Measurements from ENCODE around the gene MBOAT2. TPM values are rescaled to one million over a fixed set of nuclear protein-coding genes. Genes with fewer than 3 reads are reported as not detected.

The MBOAT2 gene
- polyA plus RNA-seq, 1 donor: 20.7 TPM

DNA sequence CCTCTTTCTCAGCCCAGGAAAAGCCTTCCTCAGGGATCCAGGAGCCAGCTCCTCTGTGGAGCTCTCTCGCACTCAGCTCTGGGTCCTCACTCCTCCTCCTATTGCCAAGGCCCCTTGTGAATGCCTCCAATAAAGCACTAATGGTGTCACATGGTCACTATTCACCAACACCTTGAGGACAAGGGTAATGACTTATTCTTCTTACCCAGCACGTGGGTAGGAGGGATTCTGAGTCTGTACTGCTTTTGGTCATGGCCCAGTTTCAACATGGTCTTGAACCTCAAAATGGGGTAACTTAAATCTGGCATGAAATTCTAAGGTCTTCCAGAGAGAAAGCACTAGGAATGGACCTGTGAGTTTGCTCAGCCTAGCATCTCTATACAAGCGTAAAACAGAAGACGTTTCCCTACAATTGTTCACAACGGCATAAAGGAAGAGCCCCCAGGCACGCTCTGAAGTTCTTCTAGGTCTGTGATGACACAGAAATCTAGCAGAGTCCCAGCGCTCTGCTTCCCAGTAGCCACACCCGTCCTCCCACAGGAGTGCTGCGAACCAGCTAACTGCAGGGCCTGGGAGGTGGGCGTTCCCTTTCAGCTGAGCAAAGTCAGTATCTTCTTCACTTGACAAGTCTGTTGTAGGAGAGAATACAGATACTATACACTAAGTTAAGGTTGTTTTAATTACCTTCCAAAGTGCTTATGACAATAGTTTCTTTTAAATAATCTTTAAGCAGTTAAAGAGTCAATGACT lies 151.5 kb downstream of the MBOAT2 start:
- no peaks in the 10 kb centered on the region for H3K36me3 ChIP-seq (ENCODE audit: control insufficient read depth, insufficient read depth, low read length)
- no peaks in the 10 kb centered on the region for H3K27me3 ChIP-seq (ENCODE audit: control insufficient read depth, insufficient read depth, low read length)
- WGBS (ENCODE audit: insufficient coverage, low lambda C conversion rate): no CpG with 5 or more reads among the region's 10 CpGs
- no peaks in the 10 kb centered on the region for H3K9me3 ChIP-seq (ENCODE audit: control insufficient read depth, low read depth, low read length)
- no peak overlapping the region for H3K4me3 ChIP-seq (ENCODE audit: low read length)
- DNase-seq: no peak
- no peak overlapping the region for H3K27ac ChIP-seq (ENCODE audit: low read length)
- no peaks in the 10 kb centered on the region for H3K4me1 ChIP-seq (ENCODE audit: control insufficient read depth, insufficient read depth, low read length)

DNA sequence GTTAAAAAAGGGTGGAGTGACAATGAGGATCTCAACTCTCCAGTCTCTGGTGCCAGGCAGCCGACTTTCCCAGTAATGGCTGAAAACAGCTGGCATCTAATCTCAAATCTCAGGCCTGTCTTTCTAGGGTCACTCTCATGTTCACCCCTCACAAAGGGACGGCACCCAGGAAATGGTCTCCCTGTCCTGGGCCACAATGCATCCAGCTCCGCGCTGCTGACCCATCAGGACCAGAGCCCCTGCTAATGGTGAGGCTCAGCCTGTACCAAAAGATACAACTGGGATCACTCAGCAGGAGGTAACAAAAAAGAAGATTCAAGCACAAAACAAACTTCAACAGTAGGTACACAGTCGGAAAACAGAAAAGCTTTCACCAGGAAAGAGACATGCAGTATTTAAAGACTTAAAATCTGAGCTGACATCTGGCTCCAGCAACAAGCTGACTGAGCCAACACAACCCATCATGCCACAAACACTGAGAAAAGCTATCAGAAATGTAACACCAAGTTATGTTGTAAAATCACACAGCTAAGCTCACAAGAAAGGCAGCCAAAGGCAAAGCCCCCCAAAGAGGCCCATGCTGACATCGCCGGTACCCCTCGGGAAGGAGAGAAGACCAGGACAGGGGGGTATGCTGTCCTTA lies 152.5 kb downstream of the MBOAT2 start:
- H3K4me3 ChIP-seq (ENCODE audit: low read length): no peak overlapping the region
- no peaks in the 10 kb centered on the region for H3K27me3 ChIP-seq (ENCODE audit: control insufficient read depth, insufficient read depth, low read length)
- H3K27ac ChIP-seq (ENCODE audit: low read length): no peak overlapping the region
- H3K4me1 ChIP-seq (ENCODE audit: control insufficient read depth, insufficient read depth, low read length): no peaks in the 10 kb centered on the region
- H3K9me3 ChIP-seq (ENCODE audit: control insufficient read depth, low read depth, low read length): no peaks in the 10 kb centered on the region
- WGBS (ENCODE audit: insufficient coverage, low lambda C conversion rate): no CpG with 5 or more reads among the region's 8 CpGs
- no peak for DNase-seq
- no peaks in the 10 kb centered on the region for H3K36me3 ChIP-seq (ENCODE audit: control insufficient read depth, insufficient read depth, low read length)

DNA sequence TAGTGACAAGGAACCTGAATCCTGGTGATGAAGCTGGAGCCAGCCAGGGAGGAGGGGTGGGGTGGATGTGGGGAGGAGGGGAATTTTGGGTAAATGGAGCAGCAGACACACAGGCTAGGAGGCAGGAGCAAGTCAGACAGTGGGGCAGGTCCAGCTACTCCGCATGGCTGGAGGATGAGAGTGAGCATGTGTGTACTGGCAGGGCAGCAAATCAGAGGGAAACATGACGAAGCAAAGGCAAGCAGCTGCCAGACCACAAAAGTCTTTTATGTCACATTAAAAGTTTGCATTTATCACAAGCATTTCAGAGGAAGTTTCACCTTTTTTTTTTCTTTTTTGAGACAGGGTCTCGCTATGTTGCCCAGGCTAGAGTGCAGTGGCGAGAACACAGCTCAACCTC lies 154.2 kb downstream of the MBOAT2 start:
- Histone ChIP-seq H3K4me3 (ENCODE audit: low read length) (no peak overlapping the region), H3K27me3 (ENCODE audit: control insufficient read depth, insufficient read depth, low read length) (no peaks in the 10 kb centered on the region), H3K4me1 (ENCODE audit: control insufficient read depth, insufficient read depth, low read length) (no peaks in the 10 kb centered on the region), H3K27ac (ENCODE audit: low read length) (no peak overlapping the region), H3K9me3 (ENCODE audit: control insufficient read depth, low read depth, low read length) (no peaks in the 10 kb centered on the region), H3K36me3 (ENCODE audit: control insufficient read depth, insufficient read depth, low read length) (no peaks in the 10 kb centered on the region)
- WGBS (ENCODE audit: insufficient coverage, low lambda C conversion rate): no CpG with 5 or more reads among the region's 4 CpGs
- no peak for DNase-seq

DNA sequence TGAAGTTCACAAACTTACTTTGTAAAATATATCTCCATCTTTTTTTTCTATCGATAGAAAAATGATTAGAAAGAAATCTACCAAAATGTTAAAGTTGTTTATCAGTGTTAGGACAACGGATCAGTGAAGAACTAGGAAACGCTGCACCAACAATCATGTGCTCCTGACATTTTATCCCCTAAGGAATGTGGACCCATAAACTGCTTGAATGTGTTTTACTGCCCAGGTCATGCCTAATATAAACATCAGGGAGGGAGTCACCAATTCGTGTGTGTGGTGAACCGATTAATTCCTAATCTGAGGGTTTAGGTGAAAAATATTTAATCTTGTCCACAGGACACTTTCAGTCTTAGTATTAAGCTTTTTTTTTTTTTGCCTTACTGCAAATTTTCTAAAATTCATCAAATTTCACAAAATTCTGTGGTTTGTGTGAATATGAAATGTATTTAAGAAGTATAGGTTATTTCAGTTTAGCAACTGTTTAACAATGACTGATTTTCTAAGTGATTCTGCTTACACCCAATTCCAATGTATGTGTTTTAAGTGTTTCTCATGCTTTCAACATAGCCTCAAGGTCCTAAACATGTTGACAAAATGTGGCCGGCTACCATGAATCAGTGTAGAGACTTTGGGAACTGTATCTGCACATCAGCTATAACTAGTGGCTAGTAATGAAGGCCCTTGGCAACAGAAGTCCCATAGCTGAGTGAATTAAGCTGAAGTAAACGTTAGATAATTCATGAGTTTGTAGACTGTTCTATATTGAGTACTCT lies 155.0 kb downstream of the MBOAT2 start:
- DNase-seq: no peak
- 54% methylated on average over 2 of the region's 7 CpGs for WGBS (ENCODE audit: insufficient coverage, low lambda C conversion rate)

DNA sequence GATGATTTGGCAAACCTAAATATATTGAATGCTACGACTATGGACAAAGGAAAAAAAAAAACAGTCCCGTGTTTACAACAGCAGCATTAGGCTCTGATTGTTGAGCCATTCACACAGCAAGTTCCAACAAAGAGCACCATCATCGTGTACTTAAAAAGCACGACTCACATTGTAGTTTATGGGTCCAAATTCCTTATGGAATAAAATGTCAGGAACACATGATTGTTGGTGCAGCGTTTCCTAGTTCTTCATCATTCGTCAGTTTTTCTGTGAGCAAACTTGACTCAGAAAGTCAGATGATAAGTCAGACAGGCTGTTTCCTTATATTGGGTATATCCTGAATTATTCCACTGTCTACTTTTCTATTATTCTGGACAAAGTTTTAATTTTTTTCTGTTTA lies 156.1 kb downstream of the MBOAT2 start:
- Histone ChIP-seq H3K4me3 (ENCODE audit: low read length) (no peak overlapping the region), H3K27me3 (ENCODE audit: control insufficient read depth, insufficient read depth, low read length) (no peaks in the 10 kb centered on the region), H3K27ac (ENCODE audit: low read length) (no peak overlapping the region), H3K36me3 (ENCODE audit: control insufficient read depth, insufficient read depth, low read length) (no peaks in the 10 kb centered on the region), H3K9me3 (ENCODE audit: control insufficient read depth, low read depth, low read length) (no peaks in the 10 kb centered on the region), H3K4me1 (ENCODE audit: control insufficient read depth, insufficient read depth, low read length) (no peaks in the 10 kb centered on the region)
- DNase-seq: peak in 1 of 2 donors; percentile 23
- 30% methylated on average over 2 of the region's 6 CpGs for WGBS (ENCODE audit: insufficient coverage, low lambda C conversion rate)

More for the DNA sequence above, 155.0 kb downstream of the MBOAT2 start:
- no peaks in the 10 kb centered on the region for H3K27me3 ChIP-seq (ENCODE audit: control insufficient read depth, insufficient read depth, low read length)
- no peaks in the 10 kb centered on the region for H3K36me3 ChIP-seq (ENCODE audit: control insufficient read depth, insufficient read depth, low read length)
- H3K4me1 ChIP-seq (ENCODE audit: control insufficient read depth, insufficient read depth, low read length): no peaks in the 10 kb centered on the region
- H3K9me3 ChIP-seq (ENCODE audit: control insufficient read depth, low read depth, low read length): no peaks in the 10 kb centered on the region
- H3K27ac ChIP-seq (ENCODE audit: low read length): no peak overlapping the region
- H3K4me3 ChIP-seq (ENCODE audit: low read length): no peak overlapping the region

DNA sequence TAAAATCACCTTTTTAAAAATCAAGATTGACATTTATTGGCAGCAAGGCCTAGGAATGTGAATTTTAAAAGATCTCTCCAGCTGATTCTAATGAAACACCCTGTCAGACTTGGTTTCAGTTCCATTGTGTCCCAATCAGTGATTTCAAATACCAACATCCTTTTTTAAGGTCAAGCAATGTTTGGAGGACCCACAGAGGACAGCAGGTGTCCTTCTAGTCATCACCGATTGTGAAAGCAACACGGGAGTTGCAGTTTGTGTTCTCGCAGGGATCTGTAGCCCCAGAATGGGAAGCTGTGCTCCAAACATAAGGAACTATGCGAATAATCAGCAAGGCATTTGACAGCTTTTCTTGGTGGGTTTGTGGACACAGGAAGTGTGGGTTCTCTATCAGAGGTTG lies 161.6 kb downstream of the MBOAT2 start:
- no peak for DNase-seq
- Histone ChIP-seq H3K27me3 (ENCODE audit: control insufficient read depth, insufficient read depth, low read length) (no peaks in the 10 kb centered on the region), H3K27ac (ENCODE audit: low read length) (no peak overlapping the region), H3K9me3 (ENCODE audit: control insufficient read depth, low read depth, low read length) (no peaks in the 10 kb centered on the region), H3K4me1 (ENCODE audit: control insufficient read depth, insufficient read depth, low read length) (no peaks in the 10 kb centered on the region), H3K36me3 (ENCODE audit: control insufficient read depth, insufficient read depth, low read length) (no peaks in the 10 kb centered on the region), H3K4me3 (ENCODE audit: low read length) (no peak overlapping the region)
- no CpG with 5 or more reads among the region's 4 CpGs for WGBS (ENCODE audit: insufficient coverage, low lambda C conversion rate)

DNA sequence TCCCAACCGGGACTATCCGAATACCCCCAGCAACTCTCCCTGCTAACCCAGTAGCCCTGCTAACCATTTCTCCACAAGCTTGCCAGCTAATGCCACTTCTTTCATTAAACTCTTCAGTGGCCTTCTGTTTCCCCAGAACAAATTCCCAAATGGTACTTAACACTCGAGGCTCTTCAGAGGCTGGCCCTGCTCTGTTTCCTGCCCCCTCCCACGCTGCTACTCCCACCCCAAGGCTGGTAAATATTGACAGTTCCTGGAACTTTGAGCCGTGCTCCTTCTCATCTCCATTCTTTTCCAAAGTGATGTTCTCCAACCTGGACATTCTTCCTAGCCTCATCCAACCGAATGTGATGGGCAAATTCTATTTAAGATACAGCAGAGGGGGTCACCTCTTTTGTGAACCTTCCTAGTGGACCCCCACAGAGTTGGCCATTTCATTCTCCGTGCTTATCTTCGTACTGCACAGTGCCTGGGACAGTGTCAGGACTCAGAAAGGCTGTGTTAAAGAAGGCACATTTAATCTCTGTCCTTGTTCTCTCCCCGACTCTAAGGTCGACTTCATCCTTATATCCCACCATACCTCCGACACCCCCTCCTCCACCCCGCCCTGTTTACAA lies 162.9 kb downstream of the MBOAT2 start:
- H3K4me3 ChIP-seq (ENCODE audit: low read length): no peak overlapping the region
- no peak overlapping the region for H3K27ac ChIP-seq (ENCODE audit: low read length)
- H3K4me1 ChIP-seq (ENCODE audit: control insufficient read depth, insufficient read depth, low read length): peaks cover 6% of the 10 kb centered on the region
- H3K36me3 ChIP-seq (ENCODE audit: control insufficient read depth, insufficient read depth, low read length): no peaks in the 10 kb centered on the region
- no peaks in the 10 kb centered on the region for H3K9me3 ChIP-seq (ENCODE audit: control insufficient read depth, low read depth, low read length)
- H3K27me3 ChIP-seq (ENCODE audit: control insufficient read depth, insufficient read depth, low read length): no peaks in the 10 kb centered on the region
- 0% methylated on average over 1 of the region's 12 CpGs for WGBS (ENCODE audit: insufficient coverage, low lambda C conversion rate)
- DNase-seq: peak in 1 of 2 donors; percentile 18

DNA sequence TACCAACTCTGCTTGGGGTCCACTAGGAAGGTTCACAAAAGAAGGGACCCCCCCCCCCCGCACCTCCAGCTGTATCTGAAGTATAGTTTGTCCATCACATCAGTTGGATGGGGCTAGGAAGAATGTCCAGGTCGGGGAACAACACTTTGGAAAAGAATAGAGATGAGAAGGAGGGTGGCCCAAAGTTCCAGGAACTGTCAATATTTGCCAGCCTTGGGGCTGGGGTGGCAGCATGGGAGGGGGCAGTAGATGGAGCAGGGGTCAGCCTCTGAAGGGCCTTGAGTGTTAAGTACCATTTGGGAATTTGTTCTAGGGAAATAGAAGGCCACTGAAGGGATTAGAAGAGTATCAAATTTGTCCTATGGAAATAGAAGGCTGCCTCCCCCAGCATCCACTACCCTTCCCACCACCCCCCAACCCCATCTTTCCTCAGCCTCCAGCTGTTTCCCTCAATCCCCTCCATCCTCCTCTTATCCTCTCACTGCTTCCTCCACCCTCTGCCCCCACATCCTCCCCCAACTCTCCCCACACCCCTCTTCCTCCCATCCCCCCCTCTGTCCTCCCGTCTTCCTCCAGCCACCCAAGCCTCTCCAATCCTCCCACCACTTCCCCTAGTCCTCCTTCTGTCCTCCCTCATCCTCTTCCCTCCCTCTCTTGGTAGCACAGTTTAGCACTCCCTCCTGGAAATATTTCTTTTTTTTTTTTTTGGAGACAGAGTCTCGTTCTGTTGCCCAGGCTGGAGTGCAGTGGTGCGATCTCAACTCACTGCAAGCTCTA lies 164.1 kb downstream of the MBOAT2 start:
- WGBS (ENCODE audit: insufficient coverage, low lambda C conversion rate): no CpG with 5 or more reads among the region's 5 CpGs
- no peaks in the 10 kb centered on the region for H3K9me3 ChIP-seq (ENCODE audit: control insufficient read depth, low read depth, low read length)
- no peaks in the 10 kb centered on the region for H3K36me3 ChIP-seq (ENCODE audit: control insufficient read depth, insufficient read depth, low read length)

DNA sequence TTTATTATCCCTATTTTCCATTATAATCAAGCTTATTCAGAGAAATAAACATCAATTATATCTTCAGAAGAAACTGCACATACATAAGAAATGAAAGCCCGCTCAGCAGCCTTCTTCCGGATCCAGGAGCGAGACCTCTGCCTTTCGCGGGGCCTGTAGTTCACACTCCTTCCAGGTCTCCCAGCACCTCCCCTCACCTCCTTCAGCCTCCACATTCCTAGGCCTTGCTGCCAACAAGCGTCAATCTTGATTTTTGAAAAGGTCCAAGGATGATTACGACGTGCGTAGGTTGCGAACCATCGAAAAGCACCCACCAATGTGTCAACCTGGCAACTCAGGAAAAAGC lies 165.7 kb downstream of the MBOAT2 start:
- no peak for DNase-seq
- WGBS (ENCODE audit: insufficient coverage, low lambda C conversion rate): no CpG with 5 or more reads among the region's 11 CpGs
- no peaks in the 10 kb centered on the region for H3K36me3 ChIP-seq (ENCODE audit: control insufficient read depth, insufficient read depth, low read length)
- peak overlapping the region; percentile 88 for H3K4me3 ChIP-seq (ENCODE audit: low read length)
- no peak overlapping the region for H3K27ac ChIP-seq (ENCODE audit: low read length)
- H3K4me1 ChIP-seq (ENCODE audit: control insufficient read depth, insufficient read depth, low read length): peaks cover 7% of the 10 kb centered on the region
- no peaks in the 10 kb centered on the region for H3K27me3 ChIP-seq (ENCODE audit: control insufficient read depth, insufficient read depth, low read length)
- H3K9me3 ChIP-seq (ENCODE audit: control insufficient read depth, low read depth, low read length): no peaks in the 10 kb centered on the region

More for the DNA sequence above, 164.1 kb downstream of the MBOAT2 start:
- Histone ChIP-seq H3K27me3 (ENCODE audit: control insufficient read depth, insufficient read depth, low read length) (no peaks in the 10 kb centered on the region), H3K27ac (ENCODE audit: low read length) (no peak overlapping the region), H3K4me1 (ENCODE audit: control insufficient read depth, insufficient read depth, low read length) (peaks cover 7% of the 10 kb centered on the region), H3K4me3 (ENCODE audit: low read length) (no peak overlapping the region)
- no peak for DNase-seq

Measured in large intestine (tissue), 3 donors.